AG08396 (cell line): ENCODE results near the gene DGKG.
A peak's percentile ranks its signal among the peaks of the same experiment; 100 is the strongest.

Experiments
- DNase-seq: peaks from one replicate; pipeline ENCODE4 v3.0.0; 2012; ENCODE audit warnings: low spot score, mixed read lengths

The DGKG gene

DNA sequence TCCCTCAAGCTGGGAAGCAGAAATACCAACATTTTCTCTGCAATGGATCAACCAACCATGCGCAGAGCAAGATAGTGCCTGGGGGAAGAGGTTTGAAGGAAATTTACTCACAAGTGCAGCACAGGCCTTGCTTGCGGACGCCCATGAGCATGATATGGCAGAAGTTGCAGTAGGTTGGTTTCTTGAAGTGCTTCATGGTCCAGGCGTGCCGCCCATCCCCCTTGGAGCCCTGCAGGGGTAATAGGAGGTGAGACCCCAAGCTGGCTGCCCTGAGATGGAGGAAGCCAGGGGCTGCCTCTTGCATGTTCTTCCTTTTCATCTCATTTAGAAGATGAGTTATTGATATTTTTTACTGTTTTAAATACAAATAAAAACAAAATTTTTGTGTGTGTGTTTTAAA lies 86.6 kb downstream of the DGKG start:
- no peak for DNase-seq

DNA sequence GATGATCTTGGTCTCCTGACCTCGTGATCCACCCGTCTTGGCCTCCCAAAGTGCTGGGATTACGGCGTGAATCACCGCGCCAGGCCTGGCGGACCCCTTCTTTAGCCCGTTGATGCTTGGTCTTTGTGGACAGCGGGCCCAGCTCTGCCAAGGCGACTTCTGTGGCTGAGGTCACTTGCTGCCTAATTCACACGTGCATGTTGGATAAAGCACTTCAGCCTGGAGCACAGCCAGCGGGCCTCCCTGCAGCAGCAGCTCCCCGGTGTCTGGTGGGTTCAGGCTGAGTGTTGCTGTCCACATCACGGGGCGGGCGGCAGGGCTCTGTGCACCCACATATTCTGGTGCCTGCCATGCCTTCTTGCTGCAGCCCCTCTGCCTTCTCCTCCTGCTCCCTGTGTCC lies 88.4 kb downstream of the DGKG start:
- DNase-seq, result no peak

DNA sequence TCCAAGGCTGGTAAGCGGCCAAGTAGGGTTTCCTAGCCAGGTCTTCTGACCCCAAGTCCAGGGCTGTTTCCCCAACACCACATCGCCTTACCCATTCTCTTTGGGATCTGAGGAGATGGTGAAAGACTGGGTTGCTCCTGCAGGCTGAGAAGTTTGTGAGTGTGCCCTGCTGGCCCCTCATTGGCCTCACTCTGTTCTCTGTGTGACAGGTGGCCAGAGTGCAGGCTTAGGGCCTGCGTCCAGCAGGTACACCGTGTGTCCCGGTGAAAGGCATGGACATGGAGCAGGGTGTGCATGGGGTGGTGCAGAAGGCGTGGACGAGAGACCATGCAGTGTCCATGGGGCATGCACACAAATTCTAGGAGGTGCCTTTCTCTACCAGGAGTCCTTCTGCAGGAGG lies 91.3 kb downstream of the DGKG start:
- DNase-seq, result no peak

DNA sequence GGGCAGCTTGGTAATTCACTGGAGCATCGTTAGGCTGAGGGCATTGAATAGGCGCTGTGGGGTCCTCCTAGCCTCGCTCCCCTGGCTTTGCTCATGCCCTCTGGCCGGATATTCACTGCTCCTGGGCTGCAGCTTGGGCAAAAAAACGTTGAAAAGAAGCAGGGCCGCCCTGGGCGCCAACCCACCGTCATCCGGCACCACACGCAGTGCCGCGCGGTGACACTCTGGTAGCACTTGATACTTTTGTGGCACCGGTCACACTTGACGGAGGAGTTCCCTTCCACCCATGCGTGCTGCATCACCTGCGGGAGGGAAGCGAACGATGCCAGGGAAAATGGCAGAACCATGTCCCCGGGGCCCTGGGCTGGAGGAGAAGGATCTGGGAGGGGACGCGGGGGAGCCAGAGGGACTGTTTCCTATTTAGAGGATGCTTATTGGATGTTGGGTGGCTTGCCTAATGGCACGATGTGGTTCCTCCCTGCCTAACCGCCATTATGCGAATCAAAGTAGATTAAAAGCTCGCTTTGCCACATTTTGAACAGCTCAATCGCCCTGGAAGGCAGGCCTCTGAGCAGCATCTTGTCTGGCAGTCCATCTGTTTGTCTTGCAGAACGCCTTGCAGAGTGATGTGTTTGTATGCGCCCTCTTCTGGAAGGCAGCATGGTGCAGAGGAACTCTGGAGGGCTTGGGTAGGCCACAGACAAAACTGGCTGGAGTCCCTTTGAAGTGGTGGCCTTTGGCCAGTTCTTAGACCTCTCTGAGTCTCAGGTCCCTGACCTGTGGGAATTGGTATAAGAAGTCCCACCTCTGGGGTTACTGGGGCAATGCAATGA lies 93.2 kb downstream of the DGKG start:
- no peak for DNase-seq

DNA sequence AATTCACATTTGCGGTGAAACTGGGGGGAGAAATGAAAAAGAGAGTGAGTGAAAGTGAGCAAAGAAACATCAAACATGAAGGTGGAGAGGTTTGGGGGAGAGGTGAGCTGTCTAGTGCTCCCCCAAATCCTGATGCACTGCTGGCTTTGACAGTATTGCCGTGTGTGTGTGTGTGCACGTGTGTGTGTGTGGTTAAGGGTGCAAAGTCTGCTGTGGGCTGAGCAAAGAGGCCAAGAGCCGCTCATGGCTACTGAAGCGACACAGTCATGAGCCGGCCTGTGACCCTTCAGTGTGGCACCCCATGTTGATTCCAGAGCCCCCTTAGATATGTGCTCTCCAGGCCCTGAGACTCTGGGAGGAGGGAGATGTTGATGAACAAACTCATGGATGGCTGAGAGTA lies 94.3 kb downstream of the DGKG start:
- no peak for DNase-seq

DNA sequence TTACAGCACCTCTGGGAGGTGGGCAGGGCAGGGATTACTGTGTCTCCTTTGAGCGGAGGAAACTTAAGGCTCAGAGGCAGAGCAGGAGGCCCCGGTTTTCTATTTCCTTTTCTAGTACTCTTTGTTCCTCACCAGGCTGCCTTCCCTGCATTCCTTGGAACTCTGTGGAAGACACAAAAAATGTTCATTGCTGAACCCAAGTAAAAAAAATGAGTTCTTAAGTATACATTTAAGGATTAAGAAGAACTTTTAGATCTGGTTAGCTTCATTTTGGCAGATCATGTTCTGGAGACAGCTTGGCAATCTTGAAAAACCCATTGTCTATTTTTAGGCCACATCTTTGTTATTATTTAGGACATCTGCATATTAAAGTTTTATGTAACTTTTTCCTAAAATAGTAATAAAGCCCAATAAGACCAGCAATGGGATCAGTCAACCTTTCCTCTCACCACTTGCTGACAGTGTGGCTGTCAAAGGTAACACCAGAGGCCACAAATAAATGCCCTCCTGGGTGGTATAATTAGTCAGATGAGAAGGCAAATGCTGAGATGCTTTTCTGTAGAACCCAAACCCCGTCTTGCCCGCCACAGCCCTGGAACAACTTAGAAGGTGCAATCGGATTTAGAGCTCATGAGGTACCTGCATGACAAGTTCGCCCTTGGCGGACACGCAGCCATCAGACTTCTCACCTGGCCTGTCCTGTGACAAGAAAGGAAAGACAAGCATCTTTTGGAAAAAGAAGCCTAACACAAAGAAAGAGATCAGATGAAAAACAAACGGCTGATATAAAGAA lies 97.2 kb downstream of the DGKG start:
- no peak for DNase-seq

DNA sequence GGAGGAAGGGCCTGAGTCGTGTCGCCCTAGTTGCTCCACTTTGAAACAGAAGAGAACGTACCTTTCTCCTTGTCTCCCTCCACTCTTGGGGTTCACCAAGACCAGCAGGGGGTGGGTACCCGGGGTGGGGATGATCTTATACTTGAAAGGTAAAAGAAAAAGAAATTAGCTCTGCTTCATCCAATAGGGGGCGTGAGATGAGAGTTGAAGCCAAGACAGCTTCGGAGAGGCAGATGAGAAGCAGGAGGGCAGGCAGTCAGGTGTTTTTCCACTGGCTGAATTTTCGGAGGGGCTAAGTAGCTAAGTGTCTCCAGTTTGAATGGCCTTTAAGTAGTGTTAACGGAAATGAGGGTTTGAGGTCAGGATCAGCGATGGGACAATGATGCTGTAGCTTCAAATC lies 100.4 kb downstream of the DGKG start:
- no peak for DNase-seq

DNA sequence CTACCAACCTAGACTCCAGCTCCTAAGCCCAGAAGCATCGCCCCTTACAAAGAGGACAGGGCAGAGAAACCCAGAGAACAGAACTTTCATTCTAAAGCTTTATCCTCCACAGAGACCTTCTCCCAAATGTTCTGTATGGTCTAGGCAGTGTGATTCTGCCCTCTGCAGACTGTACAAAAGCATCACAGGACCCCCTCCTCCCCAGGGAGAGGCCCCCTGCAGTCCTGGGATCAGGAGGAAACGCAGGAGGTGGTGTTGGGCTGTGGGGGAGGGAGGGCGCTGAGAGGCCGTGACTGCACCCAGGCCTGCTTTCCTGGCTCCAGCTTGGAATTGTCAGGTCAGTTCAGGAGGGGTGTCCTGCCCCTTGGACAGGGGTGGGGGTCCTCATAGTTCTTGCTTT lies 101.3 kb downstream of the DGKG start:
- no peak for DNase-seq

DNA sequence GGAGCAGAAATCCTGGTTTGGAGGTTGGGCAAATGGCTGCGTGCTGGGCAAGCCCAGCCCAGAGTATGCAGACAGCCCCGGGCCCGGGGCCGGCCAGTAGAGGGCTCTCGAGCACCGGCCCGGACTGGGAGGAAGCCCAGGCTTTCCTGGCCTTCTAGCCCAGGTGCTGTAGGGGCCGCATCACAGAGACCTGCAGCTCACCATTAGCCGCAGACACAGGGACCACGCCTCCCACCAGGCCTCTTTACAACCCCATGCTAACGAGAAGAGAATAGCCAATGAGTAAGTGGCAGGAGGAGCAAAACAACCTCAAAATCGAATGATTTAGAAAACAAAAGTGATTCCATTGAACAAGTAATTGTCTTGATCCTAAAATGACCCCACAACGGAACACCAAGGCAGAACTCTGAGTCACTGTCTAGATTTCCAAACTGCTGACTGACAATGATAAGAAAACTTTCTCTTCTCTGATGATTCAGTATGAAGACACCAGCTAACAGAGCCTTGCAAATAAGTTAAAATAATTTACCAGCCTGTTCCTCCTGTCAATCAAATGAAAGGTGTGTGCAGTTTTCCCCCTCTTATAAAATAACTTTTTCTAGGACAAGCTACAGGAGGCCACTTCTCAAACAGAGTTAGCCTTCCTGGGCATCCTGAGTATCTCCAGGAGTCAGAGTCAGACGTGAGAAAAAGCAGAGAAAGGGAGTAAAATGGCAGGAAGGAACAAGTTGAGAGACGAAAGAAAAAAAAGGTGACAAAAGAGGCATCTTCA lies 102.2 kb downstream of the DGKG start:
- peak; percentile 83 for DNase-seq

DNA sequence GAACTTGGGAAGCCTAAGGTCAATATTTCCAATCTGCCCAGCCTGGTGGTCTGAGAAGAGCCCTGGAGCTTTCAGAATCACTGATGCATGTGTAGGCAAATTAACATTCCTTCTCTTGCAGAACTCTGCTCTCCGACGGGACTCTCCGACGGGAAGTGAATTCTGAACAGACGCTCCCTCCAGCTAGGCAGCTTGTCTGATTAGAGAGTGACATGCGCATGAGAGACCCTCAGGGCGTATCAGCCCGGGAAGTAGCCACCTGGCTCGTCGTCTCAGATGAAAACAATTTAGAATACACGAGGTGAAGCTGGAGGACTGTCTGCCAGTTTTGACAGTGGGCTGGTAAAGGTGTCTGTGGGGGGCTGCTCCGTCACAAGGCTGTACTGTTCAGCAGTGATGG lies 103.1 kb downstream of the DGKG start:
- DNase-seq, result no peak

DNA sequence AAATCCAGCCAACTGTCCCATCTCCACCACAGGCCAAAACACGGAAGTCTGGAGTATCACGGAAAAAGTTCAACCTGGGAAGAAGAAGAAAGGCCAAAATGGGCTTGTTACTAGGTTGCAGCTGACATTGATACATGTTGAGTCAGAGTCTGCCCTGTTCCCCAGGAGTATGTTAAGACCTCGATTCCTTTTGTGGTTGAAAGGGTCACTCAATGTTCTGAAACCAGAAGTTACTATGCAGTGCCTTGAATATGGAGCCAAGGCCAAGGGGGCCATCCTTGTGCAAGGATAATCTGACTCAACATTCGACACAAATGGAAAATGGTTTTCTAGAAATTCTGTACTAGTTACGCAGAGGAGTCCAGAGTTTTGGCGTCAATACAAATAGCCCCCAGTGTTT lies 104.2 kb downstream of the DGKG start:
- DNase-seq, result no peak

DNA sequence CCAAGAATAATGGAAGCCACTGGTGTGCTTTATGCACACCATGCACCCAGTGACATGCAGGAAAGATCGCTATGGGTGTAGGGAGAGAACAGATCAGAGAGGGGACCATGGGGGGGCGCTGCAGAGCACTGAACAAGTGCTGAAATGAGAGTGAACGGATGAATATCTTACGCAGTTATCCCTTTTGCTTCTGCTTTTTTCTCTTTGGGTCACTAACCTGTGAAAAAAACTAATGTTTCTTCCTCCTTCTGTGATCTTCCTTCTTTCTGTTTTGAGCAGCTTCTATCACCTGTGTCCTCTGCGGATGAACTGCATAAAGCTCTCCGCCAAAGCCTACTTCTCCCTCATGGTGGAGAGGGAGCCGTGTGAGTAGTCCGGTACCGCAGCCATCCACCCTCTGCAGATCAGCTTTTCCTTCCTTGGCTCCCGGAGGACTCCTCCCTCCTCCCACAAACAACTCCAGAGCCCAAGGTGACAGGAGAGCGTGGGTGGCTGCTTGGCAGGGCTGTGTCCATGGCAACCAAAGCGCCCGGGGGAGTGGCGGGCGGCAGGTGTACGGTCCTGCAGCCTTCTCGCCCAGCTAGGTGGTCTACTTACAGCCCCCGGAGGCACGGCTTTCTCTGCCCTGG lies 106.2 kb downstream of the DGKG start:
- no peak for DNase-seq

DNA sequence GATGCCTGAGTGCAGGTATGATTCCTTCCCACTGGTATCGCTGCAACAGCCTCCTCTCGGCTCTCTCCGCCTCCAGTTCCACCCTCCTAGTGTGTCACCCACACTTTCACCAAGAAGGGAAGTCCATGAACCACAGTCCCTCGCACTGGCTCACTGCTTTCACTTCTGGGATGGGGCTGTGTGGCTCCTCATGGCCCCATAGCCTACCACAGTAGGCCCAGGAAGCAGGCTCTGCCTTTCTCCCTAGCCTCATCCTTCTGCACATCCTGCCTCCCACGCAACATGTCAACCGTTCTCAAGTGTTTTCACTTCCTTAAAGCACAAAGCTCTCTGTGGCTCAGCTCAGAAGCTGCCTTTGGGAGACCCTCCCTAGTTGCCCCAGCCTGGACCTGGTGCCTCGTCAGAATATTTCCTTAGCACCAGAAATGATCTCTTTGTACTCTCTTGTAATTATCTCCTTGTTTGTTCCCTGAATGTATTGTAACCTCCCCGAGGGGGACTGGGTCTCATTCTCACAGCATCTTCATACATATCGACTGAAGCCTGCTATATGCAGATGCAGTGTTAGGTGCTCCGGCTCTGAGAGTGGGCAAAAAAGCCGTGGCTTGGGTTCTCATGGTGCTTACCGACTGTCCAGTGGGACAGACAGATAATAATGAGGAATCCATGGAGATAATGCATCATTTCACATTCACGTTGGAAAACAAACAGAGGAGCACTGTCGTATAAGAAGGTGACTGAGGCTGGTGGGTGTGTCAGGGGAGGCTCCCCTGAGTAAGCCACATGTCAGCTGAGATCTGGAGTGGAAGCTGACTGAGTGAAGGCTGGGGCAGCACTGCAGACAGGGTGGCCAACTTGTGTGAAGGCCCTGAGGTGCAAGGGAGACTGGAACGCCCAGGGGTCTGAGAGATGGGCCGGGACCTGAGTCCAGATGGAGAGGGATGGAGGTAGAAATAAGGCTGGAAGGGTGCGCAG lies 107.1 kb downstream of the DGKG start:
- DNase-seq, result no peak

DNA sequence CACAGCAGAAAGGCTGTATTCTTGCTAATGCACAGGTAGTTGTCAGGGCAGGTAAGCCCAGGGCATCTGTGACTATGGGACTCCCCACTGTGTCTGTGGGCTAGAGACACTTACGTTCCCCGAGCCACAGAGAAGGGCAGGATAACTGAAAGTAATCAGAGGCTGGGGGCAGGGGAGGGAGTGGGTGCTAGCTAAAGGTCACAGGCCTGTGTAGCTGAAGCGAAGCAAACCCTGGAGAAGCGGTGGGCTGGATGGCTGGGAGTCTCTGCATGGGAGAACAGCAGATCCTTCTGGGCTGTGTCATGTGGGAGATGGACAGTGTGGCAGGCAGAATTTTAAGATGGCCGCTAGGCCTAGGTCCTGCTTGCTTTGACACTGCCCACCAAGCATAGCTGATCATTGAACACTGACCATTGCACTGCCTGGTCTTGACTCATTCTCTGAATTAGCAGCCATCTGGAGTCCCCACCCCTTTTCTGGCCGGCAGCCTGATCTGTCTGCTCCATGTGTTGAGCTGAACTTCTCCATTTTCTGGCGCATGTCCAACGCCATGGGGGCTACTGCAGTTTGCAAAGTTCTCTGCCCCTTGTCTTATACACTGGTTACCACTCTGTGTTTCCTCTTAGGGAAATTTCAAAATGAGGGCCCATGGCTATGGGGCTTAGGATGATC lies 110.0 kb downstream of the DGKG start:
- no peak for DNase-seq

DNA sequence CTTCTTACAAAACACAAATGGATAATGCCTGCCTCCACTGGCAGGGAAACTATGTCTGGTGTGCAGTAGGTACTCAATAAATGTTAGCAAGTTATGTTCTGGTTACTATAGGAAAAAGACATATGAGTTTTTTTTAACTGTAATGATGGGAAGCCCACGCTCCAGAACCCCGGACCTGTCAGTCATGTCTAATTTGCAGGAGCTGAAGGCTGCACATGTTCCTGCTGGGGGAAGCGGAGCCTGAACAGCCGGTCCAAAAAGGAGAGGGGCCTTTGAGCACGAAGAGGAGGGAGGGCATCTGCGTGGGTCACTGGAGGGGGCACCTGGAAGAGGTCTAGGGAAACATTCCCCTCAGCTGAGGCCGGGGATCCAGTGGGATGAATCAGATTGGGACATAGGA lies 113.2 kb downstream of the DGKG start:
- DNase-seq, result no peak

DNA sequence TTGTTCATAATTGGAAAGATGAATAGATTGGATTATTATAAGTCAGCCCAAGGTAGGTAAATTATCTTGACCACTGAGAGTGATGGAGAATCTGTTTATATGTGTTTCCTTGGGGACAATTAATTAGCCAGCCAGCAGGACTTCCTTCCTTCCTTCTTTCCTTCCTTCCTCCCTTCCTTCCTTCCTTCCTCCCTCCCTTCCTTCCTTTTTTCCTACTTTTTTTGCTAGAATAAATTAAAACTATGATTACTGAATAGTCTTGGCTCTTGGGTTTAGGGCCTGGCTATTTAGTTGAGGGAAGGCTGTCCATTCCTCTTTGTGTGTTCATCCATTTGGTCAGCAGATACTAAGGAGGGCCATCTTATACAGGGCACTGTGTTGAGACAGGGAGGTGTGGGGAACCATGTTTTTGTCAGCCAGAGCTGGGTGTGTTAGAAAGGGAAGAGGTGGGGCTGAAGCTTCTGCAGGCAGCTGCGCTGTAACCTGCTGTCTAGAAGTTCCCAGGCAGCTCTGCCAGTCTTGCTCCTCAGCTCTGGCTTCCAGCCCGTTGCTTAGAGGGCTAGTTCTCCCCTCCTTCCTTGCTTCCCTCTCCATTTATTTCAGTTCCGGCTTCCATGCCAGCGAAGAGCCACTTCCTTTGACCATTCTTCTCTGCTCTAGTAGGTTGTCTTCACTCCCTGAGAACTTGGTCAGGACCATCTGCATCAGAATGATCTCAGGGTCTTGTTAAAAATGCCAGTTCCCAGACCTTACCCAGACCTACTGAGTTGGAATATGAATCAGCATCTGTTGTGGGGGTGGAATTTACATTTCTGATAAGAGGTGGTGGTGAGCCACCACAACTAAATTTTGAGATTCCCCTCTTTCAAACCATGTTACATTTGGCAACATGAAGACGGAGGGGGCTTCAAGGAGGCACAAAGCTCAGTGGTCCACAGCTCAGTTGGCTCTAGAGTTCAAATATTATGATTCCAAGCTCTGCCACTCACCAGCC lies 113.9 kb downstream of the DGKG start:
- no peak for DNase-seq

DNA sequence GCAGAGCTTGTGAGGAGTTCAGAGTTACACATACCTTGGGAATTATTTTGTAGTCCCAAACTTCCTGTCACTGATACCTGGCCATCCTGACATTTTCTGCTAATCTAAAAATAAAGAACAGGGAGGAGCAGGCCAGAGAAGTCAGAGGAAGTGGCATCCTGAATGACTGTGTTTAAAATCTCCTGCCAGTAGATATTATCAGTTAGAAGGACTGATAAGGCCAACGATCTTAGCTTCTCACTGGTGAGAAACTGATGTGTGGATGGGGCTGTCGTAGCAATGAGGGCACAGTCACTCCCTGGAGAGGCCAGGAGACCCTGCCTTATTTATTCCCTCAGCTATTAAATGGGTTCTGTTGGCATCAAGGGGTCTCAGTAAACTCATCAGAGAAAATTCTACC lies 115.1 kb downstream of the DGKG start:
- DNase-seq, result no peak

DNA sequence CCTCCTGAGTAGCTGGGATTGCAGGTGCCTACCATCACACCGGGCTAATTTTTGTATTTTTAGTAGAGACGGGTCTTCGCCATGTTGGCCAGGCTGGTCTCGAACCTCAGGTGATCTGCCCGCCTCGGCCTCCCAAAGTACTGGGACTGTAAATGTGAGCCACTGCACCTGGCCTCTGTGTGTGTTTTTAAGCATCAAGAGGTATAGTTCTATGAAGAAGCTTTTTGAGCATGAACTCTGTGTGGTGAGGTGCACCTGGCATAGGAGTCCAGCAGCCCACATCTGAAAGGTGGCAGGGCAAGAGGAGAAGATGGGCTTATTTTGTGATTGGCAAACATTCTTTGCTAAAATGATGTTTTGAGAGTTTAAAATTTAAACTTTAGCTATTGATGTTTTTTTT lies 118.0 kb downstream of the DGKG start:
- DNase-seq, result no peak
